Gastrocnemius medialis (tissue), 4 donors: Measurements from ENCODE around the gene UFD1. TPM values are rescaled to one million over a fixed set of nuclear protein-coding genes. Genes with fewer than 3 reads are reported as not detected.

ENCODE experiments used
- ATAC-seq, 2 donors: fragments of 150-250 bp; one replicate each; pipeline ENCODE4 v1.9.1; 2016
- DNase-seq, 2 donors: peaks; one replicate each; pipeline ENCODE4 v3.0.0-alpha.2; 2019
- H3K27ac ChIP-seq, 4 donors: fragments of 200-600 bp; sonication (generic); 1 replicate in 1 of 4; 2 replicates in 3 of 4; pipeline ENCODE4 v1.5.1; 2016 to 2018; ENCODE audit warnings: mild to moderate bottlenecking in 2 of 4, moderate library complexity in 1 of 4
- H3K27me3 ChIP-seq, 3 donors: fragments of 200-600 bp; sonication (generic) in 2 of 3; 1 replicate in 1 of 3; 2 replicates in 2 of 3; pipeline versions ENCODE4 v1.5.1 to v1.6.0; 2016 to 2019; ENCODE audit warnings: mild to moderate bottlenecking in 1 of 3, moderate library complexity in 1 of 3
- H3K36me3 ChIP-seq, 2 donors: fragments of 200-600 bp; sonication (generic) in 1 of 2; one replicate each; pipeline ENCODE4 v1.5.1; 2017 to 2018
- H3K4me1 ChIP-seq, 2 donors: fragments of 200-600 bp; sonication (generic) in 1 of 2; one replicate each; pipeline ENCODE4 v1.5.1; 2016 to 2017; ENCODE audit warnings: mild to moderate bottlenecking in 2 of 2
- H3K4me3 ChIP-seq, 4 donors: fragments of 200-600 bp; sonication (generic) in 3 of 4; 1 replicate in 1 of 4; 2 replicates in 3 of 4; pipeline ENCODE4 v1.5.1; 2016 to 2019; ENCODE audit warnings: mild to moderate bottlenecking in 2 of 4
- H3K9me3 ChIP-seq, 3 donors: fragments of 200-600 bp; sonication (generic) in 2 of 3; 1 replicate in 1 of 3; 2 replicates in 2 of 3; pipeline ENCODE4 v1.5.1; 2016 to 2019
- CTCF ChIP-seq, 5 experiments: fragments of 450-650 bp in 3 of 5; fragments of 200-600 bp in 2 of 5; sonication (generic) in 2 of 5; IDR thresholded peaks in 4 of 5; conservative IDR thresholded peaks in 1 of 5; 1 replicate in 4 of 5; 2 replicates in 1 of 5; pipeline ENCODE4 v1.5.1; 2016 to 2019; ENCODE audit warnings: antibody characterized with exemption in 5 of 5, mild to moderate bottlenecking in 3 of 5, moderate library complexity in 3 of 5
- POLR2A ChIP-seq, 2 donors: fragments of 450-650 bp; IDR thresholded peaks; one replicate each; pipeline ENCODE4 v1.6.1; 2017; ENCODE audit warnings: antibody characterized with exemption in 2 of 2, mild to moderate bottlenecking in 2 of 2, moderate library complexity in 2 of 2
- in situ Hi-C, 4 donors: fragments of 200-750 bp; cut with MboI; loops; one replicate each; pipeline versions ENCODE4 v1.15.0 to v1.8.0; 2017; ENCODE audit warnings: low sequenced_read_pairs in 4 of 4
- intact Hi-C: fragments of 100-400 bp; cut with DNase I; formaldehyde crosslinking; loops from one replicate; pipeline ENCODE4 v1.15.1; 2023; ENCODE audit warnings: low total_unique reads
- total RNA-seq, 4 donors: library from RNA; depleted of rRNA; stranded (reverse); fragments of >200 nt; gene quantifications; one replicate each; pipeline versions ENCODE4 v1.1.0 to v1.2.3, GENCODE V29; 2016

UFD1 gene
- total RNA-seq, 4 donors from 2014 or later, result 106 to 199 (median 165) TPM

GRCh38 chr22:19501897-19502447 lies 23.0 kb upstream of the UFD1 start:
- no peak for ATAC-seq
- in situ Hi-C loops (loop anchor here in 1 of 4 donors (25.0 kb wide), 1 partner anchor 515 kb away; no protein-coding TSS in a partner anchor), intact Hi-C loops (no loop called here)
- DNase-seq, result no peak
- H3K4me3 ChIP-seq, result no peak overlapping the region
- TF ChIP-seq POLR2A (IDR thresholded peaks at IDR 0.05), result no peak
- no peak for TF ChIP-seq CTCF (IDR thresholded peaks at IDR 0.05 in 4 of 5, conservative IDR thresholded peaks at IDR 0.05 in 1 of 5)
- H3K9me3 ChIP-seq, result no peaks in the 10 kb centered on the region
- no peaks in the 10 kb centered on the region for H3K27me3 ChIP-seq
- H3K27ac ChIP-seq, result no peak overlapping the region
- no peaks in the 10 kb centered on the region for H3K4me1 ChIP-seq
- H3K36me3 ChIP-seq, result no peaks in the 10 kb centered on the region

GRCh38 chr22:19499880-19500242 lies 20.9 kb upstream of the UFD1 start:
- no peak for ATAC-seq
- Histone ChIP-seq H3K36me3 (no peaks in the 10 kb centered on the region), H3K27ac (no peak overlapping the region), H3K4me3 (no peak overlapping the region), H3K9me3 (no peaks in the 10 kb centered on the region), H3K27me3 (no peaks in the 10 kb centered on the region), H3K4me1 (no peaks in the 10 kb centered on the region)
- no peak for DNase-seq
- in situ Hi-C loops (loop anchor here in 2 of 4 donors (10.0 to 25.0 kb wide), 2 partner anchors 125 to 513 kb away; no protein-coding TSS in a partner anchor), intact Hi-C loops (loop anchor here (5.0 kb wide), 1 partner anchor 132 kb away; no protein-coding TSS in a partner anchor)
- TF ChIP-seq CTCF (IDR thresholded peaks at IDR 0.05 in 4 of 5, conservative IDR thresholded peaks at IDR 0.05 in 1 of 5), result no peak
- no peak for TF ChIP-seq POLR2A (IDR thresholded peaks at IDR 0.05)

GRCh38 chr22:19499236-19499879 lies 20.4 kb upstream of the UFD1 start:
- no peak for DNase-seq
- Histone ChIP-seq H3K27ac (no peak overlapping the region), H3K4me3 (no peak overlapping the region), H3K4me1 (no peaks in the 10 kb centered on the region), H3K9me3 (no peaks in the 10 kb centered on the region), H3K36me3 (no peaks in the 10 kb centered on the region), H3K27me3 (no peaks in the 10 kb centered on the region)
- intact Hi-C loops (loop anchor here (5.0 kb wide), 1 partner anchor 133 kb away; no protein-coding TSS in a partner anchor), in situ Hi-C loops (loop anchor here in 2 of 4 donors (10.0 kb wide), 1 partner anchor 125 kb away; no protein-coding TSS in a partner anchor)
- TF ChIP-seq POLR2A (IDR thresholded peaks at IDR 0.05) (no peak), CTCF (IDR thresholded peaks at IDR 0.05 in 4 of 5, conservative IDR thresholded peaks at IDR 0.05 in 1 of 5) (no peak)
- ATAC-seq, result no peak

GRCh38 chr22:19498866-19499190 lies 19.8 kb upstream of the UFD1 start:
- DNase-seq, result no peak
- H3K36me3 ChIP-seq, result no peaks in the 10 kb centered on the region
- no peak overlapping the region for H3K4me3 ChIP-seq
- intact Hi-C loops, result loop anchor here (5.0 kb wide), 1 partner anchor 133 kb away; no protein-coding TSS in a partner anchor
- no peaks in the 10 kb centered on the region for H3K9me3 ChIP-seq
- no peak for ATAC-seq
- TF ChIP-seq CTCF (IDR thresholded peaks at IDR 0.05 in 4 of 5, conservative IDR thresholded peaks at IDR 0.05 in 1 of 5) (no peak), POLR2A (IDR thresholded peaks at IDR 0.05) (no peak)
- no peaks in the 10 kb centered on the region for H3K27me3 ChIP-seq
- in situ Hi-C loops, result loop anchor here in 2 of 4 donors (10.0 kb wide), 1 partner anchor 126 kb away; no protein-coding TSS in a partner anchor
- no peak overlapping the region for H3K27ac ChIP-seq
- H3K4me1 ChIP-seq, result no peaks in the 10 kb centered on the region
